RKO (cell line): ENCODE data around the gene CAPN10.

Source experiments
- DNase-seq: peaks from one replicate; pipeline ENCODE4 v3.0.0-alpha.2; 2016; ENCODE audit warnings: low spot score

CAPN10 gene

DNA sequence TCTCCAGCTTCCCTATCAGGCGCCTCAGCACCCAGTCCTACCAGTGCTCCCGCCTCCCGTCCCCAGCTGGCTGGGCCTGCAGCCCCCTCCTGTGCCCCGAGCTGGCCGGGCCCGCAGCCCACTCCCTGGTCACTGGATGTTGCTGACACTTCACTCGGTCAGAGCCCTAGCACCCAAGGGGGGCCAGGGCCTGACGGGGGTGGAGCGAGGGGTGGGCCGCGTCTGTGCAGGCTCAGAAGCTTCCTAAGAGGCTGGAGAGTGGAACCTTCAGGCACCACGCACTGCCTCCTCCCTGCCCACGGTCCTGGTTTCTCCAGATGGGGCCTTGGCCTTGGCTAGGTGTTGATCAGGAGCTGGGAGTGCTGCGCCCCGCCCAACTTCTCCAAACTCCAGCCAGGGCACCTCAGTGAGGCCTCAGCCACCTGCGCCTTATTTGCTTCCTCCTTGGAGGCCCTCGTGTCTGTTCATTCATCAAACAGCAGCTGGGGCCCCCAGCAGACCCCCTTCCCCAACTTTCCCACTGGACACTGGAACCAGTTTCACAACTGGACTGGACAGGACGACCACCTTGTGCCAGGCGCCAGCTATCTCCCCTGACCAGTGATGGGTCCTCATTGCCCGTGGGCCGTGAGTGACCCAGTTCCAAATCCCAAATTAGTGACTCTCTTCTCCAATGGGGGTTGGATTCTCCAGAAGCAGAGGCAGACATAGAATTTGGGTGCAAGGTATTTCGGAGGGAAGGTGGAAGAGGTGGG, 16.7 kb downstream of the CAPN10 start:
- no peak for DNase-seq

DNA sequence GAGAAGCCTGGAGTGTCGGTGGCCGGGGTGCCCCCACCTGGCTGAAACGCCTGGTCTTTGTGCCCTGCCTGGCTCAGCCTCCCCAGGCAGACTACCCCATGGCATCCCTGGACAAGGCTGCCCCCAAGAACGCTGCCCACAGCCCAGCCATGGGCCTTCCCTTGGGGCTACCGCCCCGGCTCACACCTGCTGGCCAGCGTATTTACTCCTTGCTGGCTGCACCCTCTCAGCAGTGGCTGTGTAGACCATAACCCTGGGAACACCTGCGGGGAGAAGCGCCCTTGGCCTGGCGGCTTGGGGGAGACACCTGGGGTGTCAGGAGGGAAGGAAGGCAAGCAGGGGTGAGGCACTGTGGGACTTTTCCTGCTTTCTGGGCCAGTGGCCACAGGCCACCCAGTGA, 17.3 kb downstream of the CAPN10 start:
- no peak for DNase-seq

DNA sequence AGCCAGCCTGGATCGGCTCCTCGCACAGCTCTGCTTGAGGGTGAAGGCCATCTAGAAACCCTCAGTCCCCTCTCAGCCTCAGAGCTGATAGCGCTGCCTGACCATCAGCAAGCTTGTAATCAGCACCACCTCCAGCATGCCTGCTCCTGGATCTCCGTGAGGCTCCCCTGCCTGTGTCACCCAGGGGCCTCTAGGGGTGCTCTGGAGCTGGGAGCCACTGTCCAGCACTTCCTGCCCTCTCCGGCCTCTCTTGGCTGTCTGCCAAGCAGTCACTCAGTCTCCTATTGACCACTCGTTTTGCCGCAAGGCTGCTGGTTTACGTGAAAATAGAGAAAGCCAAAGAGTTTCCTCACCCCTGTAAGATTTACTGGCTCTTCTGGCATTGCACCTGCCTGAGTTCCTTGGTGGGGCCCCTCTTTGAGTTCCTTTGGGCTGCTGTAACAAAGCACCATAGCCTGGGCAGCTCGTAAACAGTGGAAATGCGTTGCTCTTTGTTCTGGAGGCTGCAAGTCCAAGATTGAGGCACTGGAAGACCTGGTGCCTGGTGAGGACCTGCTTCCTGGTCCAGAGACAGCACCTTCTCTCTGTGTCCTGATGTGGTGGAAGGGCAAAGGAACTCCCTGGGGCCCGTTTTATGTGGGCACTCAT, 17.9 kb downstream of the CAPN10 start:
- peak; percentile 87 for DNase-seq

DNA sequence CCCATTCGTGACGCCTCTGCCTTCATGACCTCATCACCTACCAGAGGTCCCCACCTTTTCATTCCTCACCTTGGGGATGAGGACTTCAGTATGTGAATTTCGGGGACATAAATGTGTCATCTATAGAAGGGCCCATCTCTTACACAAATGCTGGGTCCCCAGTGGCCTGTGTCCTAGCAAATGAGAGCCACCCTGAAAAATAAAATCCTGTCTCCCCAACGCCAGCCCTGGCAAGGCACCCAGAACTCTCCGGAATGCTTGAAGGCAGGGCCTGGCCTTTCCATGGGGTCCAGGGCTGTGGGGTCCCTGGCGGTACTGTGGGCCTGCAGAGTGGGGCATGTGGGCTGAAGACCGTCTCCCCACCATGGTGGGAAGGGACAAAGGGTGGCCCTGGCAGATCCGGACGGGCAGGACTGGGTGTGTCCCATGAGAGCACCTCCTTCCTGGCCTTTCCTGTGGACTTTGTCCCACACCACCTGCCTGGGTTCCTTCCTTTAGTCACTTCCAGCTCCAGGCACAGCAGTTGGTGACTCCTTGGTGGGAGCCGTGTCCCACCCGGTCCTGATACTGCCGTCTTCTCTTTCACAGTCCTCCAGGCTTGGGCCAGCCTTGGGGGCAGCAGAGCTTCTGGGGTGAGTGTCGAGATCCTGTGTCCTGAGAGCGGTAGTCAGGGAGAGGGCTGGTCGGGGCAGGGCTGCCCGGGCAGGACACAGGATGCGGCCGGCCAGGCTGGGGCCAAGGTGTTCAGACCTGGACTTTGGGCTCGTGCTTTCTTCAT, 18.6 kb downstream of the CAPN10 start:
- DNase-seq = no peak

DNA sequence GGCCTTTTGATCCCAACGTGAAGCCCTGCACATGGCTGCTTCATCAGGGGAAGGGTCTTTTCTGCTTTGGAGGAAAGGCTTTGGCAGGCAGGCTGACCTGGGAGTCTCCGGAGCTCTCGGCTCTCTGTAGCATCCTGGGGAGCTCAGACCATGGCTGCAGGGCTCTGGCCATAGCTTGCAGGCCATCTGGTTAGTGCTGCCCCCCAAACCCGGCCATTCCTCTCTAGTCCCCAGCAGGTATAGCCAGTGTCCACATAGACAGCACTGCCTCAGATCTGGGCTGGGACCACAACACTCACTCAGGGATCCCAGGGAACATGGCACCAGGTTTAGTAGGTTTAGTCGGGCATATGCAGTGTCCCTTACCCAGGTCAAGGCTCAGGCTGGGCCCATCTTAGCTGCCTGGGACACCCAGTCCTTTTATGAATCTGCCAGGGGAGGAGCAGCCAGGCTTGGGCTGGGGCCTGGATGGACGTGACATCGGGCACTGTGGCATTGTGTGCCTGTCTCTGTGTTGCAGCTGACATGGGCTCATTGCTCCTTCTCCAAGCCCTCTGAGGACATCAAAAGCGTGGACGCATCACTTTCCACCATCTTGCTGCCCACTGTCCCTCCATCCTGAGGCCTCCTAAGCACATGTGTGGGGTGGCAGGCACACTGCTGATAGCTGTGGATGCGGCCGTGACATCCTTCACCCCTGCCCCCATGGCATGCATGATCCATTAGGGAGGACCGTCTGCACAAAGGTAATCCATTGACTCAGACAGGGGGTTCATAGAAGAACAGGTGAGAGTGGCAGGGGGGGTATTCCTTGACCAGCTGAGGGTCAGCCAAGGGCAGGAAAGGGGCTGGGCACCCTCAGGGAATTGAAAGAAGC, 19.6 kb downstream of the CAPN10 start:
- no peak for DNase-seq

DNA sequence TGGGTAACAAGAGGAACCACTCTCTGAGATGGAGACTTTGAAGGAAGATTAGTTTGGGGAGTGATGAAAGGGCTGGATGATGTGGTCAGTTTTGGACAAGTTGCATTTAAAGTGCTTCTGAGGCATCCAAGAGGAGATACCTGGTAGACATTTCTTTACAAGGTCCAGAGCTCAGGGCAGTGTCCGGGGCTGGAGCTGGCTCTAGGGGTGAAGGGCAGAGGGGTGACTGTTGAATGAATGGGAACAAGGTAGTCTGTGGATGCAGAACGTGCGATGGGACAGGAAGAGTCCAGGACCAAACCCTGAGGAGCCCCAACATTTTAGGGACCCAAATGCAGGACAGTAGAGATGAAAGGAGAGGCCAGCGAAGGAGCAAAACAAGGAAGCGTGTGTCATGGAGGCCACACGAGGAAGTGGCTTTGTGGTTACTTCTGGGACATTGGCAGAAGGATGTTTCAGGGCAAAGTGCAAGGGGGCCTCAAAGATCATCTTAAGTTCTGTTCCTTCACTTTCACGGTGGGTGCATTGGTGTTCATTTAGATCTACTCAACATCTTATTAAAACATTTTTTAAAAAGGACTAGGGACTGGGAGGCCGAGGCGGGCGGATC, 25.2 kb downstream of the CAPN10 start:
- no peak for DNase-seq

DNA sequence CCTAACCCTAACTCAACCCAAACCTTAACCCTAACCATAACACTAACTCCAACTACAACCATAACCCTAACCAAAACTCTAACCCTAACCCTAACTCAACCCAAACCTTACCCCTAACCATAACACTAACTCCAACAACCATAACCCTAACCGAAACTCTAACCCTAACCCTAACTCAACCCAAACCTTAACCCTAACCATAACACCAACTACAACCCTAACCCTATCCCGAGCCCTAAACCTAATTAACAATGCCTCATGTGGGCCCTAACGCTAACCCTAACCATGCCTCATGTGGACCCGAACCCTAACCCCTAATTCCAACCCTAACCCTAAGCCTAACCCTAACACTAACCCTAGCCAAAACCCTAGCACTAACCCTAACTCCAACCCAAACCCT, 27.2 kb downstream of the CAPN10 start:
- DNase-seq = no peak

DNA sequence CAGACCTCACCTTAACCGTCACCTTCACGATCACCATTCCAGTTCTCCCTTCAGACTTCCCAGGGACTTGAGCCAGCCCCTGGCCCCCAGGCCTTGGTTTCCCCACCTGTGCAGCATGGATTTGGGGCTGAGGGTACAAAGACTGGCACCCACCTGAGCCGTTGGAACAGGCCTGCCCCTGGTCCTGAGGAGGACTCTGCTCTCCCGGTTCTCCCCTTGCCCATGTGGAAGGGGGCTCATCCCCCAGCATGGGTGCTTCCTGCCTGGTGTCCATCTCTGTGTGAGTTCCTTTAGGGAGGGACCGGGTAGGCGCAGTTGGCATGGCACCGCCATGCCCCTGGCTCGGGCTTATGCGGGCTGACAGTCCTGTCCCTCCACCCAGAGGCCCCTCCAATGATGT, 27.9 kb downstream of the CAPN10 start:
- no peak for DNase-seq

DNA sequence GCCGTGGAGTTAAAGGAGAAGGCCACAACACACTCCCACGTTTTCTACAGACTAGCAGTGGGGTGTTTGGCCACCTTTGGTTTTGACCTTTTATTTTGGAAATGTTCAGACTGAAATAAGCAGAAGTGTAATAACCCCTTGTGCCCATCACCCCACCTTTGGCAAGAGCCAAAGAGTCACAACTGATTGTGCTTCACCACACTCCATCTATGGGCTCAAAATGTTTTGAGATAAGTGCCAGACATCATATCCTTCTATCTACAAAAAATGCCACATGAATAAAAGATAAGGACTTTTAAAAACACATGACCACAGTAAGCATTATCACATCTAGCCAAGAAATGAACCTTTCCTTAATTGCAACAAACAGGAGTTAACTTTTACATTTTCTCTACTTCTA, 28.9 kb downstream of the CAPN10 start:
- DNase-seq = no peak

DNA sequence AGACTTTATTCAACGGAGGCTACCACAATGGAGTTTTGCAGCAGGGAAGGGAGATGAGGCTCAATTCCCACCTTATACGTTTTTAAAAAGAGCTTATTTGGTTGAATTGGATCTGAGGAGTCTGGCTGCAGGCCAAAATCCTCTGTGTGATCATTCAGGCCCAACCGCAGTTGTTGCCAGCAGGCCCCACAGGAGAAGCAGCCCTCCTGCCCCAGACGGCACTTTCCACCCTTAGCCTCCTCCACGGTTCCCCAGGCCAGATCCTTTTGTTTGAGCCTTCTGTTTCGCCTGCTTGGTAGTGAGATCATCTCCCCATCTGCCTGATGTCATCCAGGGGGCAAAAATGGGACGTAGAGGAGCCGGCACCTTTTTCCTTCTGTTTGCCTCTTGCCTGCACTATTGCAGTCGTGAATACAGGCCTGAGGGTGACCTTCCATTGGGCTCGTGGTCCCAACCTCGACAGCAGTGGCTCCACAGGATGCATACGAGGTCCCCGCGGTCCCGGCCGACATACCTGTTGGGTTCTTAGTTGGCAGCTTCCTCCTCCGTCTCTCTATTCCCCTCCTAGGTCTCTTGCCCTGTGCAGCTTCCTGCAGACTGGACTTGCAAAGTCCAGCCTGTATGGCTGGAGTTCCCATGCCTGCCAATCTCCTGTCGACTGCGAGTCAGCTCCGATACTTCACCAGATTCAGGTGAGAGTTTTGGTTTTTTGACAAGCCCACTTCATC, 29.4 kb downstream of the CAPN10 start:
- DNase-seq = no peak

DNA sequence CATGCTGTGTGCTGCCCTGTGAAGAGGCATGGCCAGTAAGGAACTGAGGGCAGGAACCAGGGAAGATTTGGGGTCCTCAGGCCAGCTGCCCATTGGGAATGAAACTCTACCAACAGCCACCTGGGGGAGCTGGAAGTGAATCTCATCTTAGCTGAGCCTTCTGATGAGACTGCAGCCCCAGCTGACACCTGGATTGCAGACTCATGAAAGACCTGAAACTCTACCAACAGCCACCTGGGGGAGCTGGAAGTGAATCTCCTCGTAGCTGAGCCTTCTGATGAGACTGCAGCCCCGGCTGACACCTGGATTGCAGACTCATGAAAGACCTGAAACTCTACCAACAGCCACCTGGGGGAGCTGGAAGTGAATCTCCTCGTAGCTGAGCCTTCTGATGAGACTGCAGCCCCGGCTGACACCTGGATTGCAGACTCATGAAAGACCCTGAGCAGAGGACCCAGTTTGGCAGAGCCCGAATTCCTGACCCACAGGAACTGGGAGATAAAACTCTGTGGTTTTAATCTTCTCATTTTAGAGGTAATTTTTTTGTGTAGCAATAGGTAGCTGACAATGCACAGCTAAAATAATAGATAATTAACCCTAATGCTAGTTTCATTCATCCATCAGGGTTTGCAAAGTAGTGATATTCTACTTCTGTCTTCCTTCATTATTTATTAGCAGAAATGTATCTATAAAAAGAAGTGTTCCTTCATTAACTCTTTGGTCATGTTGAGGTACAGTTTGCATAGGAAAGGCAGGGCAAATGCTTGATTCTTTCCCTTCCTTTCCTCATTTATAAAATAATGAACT, 30.5 kb downstream of the CAPN10 start:
- peak; percentile 34 for DNase-seq

DNA sequence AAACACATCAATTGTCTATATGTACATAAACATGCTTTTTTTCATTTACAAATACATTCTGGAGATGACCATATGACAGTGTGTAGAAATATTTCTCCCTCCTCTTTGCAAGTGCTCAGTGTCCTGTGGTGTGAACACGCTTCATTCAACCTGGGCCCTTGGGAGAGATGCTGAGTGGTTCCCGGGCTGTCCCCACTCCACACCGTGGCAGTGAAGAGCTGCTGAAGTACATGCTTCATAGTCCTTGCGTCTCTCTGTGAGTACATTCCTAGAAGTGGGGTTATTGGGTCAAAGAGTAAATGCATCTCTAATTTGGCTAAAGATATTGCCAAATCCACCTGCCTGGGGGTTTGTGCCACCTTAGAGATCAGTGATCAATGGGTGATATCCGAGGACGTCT, 32.2 kb downstream of the CAPN10 start:
- no peak for DNase-seq

DNA sequence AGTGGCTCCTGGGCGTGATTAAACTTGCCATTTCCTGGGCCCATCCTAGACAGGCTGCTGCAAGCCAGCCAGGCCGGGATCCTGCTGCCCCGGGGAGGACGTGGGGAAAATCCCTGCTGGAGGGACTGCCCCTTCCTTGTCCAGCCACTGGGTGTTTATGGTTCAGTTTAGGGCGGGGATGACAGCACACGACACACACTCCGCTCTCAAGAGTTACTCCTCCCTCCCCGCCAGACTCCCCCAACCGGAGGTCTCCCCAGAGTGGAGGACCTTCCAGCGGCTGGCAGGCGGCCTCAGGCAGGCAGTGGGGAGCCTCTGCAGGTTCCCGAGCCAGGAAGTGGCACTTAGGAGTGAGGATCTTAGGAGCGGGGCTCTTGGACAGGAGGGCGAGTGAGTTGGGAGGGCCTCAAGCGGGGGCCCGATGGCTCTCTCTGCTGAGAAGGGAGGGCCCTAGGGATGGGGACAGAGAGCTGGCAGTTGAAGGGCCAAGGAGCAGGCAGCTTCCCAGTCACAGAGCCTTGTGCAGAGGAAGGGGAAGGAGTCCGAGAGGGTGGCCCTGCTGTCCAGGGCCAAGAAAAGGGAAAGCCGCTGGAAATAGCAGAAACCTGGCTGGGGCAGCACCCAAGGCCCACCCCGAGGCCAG, 33.1 kb downstream of the CAPN10 start:
- DNase-seq = no peak

DNA sequence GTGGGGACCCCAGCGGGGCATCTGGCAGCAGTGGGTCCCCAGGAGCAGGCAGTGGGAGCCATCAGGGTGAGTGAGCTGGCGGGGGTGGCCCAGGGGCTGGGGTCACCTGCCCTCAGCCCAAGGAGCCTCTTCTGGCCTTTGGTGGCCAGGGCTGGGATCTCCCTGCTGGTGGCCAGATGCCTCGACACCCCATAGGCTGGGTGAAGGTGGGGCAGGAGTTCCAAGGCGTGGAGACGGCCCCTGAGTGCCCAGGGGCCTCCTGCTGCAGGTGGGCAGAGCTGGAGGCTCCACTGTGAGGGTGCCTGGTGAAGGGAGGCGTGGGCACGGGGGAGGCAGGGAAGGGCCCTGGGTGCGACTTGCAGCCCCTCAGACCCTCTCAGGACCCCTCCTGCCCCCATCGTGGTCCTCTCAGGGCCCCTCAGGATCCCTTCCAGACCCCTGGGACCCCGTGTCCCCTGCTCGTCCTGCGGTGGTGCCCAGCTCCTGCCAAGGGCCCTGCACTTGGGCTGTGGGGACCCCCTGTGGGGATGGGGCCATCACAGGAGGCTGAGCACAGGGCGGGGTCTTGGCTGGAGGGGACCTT, 33.7 kb downstream of the CAPN10 start:
- no peak for DNase-seq

DNA sequence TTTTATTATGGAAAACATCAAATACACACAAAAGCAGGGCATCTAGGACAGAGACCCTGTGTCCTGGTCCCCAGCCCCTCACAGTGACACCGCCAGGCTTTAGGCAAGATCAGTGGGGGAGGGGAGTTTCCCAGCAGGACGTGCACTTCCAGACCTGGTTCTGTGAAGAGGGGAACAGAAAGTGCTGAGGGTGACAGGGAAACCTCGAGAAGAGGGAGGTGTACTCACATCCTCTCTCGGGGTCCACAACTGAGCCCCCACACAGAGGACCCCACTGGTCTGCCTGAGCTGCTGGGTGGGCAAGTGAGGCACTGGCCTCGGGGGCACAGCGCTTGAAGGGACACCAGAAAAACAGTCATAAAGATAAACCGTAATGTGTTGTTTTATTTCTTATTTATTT, 34.3 kb downstream of the CAPN10 start:
- no peak for DNase-seq

DNA sequence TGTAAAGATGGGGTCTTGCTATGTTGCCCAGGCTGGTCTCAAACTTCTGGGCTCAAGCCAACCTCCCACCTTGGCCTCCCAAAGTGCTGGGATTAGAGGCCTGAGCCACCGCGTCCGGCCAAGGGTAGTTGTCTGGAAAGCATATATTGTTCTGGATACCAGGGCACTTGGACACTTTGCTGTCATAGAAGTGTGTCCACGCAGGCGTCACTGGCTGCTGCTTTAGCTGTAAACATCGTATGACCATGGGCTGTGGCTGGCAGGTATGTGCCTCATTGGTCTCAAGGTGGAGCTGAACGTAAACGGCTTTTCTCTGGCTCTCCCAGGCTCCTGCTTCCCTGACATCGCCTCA, 35.5 kb downstream of the CAPN10 start:
- no peak for DNase-seq

DNA sequence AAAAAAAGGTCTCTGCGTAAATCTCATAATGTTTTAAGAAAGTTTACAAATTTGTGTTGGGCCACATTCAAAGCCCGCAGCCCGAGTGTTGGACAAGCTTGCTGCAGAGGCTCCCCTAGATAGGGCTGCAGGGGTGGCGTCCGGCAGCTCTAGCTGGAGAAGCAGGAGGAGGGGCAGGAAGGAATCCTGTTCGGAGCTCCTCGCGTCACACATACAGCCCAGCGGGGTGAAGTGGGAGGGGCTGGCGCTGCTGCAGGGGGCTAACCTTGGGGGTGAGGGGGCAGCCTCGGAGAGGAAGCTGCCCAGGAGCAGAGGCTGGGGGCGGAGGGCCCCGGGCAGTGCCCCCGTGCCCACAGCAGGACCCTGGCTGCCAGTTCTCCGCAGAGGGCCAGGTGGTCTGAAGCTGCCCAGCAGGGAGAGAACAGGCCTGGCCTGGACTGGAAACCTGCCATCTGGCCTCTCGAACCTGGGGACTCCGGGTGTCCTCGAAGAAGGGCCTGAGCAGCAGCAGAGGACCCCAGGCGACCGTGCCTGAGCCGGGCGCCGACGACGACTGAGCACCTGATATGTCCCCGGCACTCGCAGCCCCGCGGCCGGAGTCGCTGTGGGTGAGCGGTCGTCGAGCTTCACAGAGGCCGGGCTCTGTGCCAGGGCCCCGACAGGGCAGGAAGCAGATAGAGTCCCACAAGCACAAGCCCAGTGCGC, 36.1 kb downstream of the CAPN10 start:
- no peak for DNase-seq

DNA sequence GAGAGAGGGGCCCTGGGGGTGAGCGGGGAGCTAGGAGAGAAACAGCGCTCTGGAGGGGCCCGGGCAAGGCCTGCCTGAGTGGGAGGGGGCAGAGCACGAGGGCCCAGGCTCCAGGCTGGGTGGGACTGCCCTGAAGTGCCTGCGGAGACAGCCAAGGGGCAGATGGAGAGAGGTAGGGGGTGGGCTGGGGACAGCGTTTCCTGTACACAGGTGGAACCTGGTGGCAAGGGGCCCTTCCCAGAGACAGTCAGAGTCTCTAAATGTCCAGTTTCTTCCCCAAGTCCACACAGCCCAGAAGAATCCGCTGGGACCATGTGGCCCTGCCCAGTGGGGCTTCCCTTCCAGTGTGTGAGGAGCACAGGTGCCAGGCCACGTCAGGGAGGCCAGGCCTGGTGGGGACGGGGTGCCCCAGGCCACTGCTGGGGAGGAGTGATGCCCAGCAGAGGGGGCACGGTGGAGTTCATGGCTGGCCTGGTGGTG, 37.0 kb downstream of the CAPN10 start:
- no peak for DNase-seq
